ENCODE results near the gene PSMB11.

Gene PSMB11

DNA sequence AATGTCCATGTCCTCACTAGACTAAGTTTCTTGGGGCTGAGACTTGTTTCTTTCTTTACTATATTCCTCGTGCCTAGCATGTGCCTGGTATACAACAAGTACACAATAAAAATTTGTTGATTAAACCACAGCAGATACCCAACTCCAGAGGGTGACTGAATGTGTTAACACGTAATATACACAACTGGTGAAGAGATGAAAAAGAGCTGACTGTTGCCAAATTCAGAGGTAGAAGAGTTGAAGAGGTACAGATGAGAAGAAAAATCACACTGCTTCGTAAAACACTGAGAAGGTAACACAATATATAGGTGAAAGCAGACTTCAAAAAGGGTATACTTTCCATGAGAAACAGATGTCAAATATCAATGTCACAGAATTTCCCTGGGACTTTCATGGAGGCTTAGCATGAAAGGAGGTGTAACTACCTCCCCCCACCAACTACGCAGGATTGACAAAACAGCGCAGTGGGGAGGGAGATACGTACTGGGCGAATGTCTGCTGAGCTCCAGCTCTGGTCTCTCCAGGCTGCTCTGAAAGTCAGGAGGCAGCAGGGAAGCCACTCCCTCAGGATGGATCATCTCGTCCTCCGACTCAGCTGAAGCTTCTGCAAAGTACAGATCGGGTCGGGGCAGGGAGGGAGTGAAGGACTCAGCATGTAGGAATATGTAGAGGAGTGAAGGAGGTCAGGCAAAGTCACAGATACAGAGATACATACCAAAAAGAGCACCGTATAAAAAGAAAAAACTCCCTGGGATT, 47.7 kb downstream of the PSMB11 start:
- no peak for DNase-seq

- no peak for DNase-seq
Observed at GRCh38 chr14:23090254-23090636, 48.2 kb downstream of the PSMB11 start.

- DNase-seq, result no peak
Observed at GRCh38 chr14:23091294-23092225, 49.5 kb downstream of the PSMB11 start.

DNA sequence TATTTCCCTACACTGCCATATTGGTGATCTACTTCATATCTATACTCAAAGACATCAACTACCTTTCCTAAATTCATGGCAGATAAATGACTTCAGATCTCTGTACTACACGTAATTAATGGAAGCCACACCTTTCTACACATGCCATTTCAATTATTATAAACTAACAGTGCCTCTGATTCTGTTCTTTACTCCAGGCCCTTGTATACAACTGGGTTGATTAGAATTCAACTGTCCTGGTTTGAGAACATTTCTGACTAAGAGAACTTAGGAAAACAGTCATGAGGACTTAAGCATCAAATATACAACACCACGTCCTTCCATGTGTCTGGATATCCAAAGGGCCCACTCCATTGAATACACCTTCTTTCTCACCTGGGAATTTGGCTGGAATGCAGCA, 51.1 kb downstream of the PSMB11 start:
- no peak for DNase-seq

GRCh38 chr14:23093526-23093925, 51.5 kb downstream of the PSMB11 start:
- no peak for DNase-seq

Measured in fibroblast of skin of back (primary cell).